GM18868 (cell line): ENCODE measurements around the gene SHANK1.
"Not testable (repeated sequence)": the region's sequence is repeated elsewhere in the genome, so short reads cannot be mapped to it uniquely, and the experiment has no call there.

ENCODE experiments used
- ATAC-seq: cut with Tn5 transposase; IDR thresholded peaks from one replicate; pipeline ENCODE4 v1.9.1; 2021; ENCODE audit warnings: mild to moderate bottlenecking, moderate library complexity; ENCODE audit not compliant: unreplicated experiment

The SHANK1 gene

GRCh38 chr19:50640368-50640767 lies 79.2 kb downstream of the SHANK1 start:
- ATAC-seq: no peak

GRCh38 chr19:50639121-50640112 lies 80.2 kb downstream of the SHANK1 start, which contains the start of gene SYT3:
SYT3 (minus strand) TSS chr19:50639881; CDS start chr19:50637411, 2,470 bp downstream.
- no peak for ATAC-seq

DNA sequence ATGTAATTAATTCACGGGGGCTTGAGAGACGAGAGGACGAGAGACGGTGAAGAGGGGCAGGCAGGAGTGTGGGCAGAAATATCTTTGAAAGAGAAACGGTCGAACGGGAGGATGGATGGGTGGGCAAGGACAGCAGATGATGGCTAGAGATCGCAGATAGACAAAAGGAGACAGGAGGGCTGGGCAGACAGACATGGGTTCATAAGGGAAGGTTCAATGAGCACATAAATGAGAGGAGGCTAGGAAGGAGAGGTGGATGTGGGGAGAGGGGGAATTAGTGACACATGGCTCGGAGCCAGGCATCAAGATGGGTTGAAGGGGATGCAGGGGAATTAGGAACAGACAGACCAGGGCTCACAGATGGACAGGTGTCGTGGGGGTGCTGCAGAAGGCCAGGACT lies 81.0 kb downstream of the SHANK1 start:
- ATAC-seq: no peak

- no peak for ATAC-seq
Measured at GRCh38 chr19:50636317-50637085, 83.1 kb downstream of the SHANK1 start.

- no peak for ATAC-seq
Measured at GRCh38 chr19:50633973-50634372, 85.6 kb downstream of the SHANK1 start.

GRCh38 chr19:50633359-50633758 lies 86.2 kb downstream of the SHANK1 start:
- ATAC-seq: no peak

DNA sequence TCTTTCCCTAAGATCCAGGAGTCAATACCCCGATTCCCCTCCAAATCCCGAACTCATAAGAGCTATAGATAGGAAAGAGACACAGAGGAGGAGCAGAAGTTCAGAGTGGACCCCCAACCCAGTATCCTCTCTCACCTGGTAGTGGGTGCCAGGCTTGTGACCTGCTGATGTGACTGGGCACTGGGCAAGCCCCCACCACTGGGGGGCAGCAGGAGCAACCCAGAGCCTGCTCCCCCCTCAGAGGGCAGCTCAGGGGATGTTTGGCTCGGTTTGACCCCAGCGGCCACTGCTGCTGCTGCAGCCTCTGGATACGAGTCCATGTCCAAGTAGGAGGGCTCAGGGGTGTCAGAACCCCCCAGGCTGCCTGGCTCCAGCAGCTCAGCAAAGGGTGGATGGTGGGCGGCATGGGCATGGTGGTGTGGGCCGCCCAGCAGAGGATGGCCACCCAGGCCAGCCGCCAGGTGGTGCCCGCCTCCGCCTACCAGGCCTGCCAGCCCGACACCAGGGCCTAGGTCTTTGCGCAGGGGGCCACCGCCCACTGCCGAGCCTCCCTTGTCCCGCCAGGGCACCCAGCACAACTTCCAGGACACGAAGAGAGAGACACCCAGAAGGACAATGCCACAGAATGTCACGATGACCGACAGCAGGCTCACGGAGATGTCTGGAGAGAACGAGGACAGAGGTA lies 87.3 kb downstream of the SHANK1 start:
- ATAC-seq: no peak

DNA sequence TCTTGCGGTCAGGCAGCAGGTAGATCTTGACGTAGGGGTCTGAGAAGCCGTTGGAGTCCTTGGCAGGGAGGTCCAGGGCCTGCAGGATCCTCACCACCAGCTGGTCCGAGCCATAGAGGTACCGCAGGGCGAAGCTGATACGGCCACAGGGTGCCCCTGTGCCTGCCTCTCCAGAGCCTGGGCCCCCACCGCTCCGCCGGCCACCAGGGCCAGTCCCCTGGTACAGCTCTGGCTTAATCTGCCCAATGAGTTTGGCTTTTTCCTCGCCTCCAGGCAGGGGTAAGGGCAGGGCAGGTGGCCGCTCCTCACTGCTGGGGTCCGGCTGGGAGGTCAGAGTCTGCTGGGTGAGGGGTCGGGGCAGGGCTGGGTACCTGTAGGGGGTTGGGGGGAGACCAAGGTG lies 89.8 kb downstream of the SHANK1 start:
- no peak for ATAC-seq

DNA sequence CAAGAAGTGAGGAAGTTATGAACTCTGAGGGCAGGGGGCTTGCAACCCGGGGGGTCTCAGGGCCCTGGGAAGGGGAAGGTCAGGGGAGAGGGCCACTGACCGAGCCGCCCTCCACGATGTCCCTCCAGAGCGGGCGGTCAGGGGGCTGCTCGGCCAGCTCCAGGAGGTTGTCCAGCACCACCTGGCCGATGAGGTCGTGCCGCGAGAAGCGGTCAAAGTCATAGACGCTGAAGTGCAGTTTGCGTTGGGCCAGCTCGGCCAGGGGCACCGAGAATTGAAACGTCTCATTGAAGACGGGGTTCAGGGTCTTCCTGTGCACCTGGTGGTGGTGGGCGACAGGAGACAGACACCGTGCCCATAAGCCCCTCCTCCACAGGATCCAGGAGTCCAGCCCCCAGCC lies 90.4 kb downstream of the SHANK1 start:
- ATAC-seq: no peak

DNA sequence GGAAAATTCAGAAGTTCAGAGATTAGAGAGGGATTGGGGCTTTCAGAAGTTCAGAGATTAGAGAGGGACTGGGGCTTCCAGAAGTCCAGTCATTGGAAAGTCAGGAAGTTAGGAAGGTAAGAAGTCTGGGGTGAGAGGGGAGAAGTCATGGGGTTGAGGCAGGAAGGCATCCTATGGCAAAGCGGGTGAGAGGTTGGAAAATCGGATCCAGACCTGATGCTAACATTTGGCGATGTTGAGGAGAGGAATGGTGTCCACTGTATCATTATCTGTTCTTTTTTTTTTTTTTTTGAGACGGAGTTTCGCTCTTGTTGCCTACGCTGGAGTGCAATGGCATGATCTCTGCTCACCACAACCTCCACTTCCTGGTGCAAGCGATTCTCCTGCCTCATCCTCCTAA lies 91.1 kb downstream of the SHANK1 start:
- ATAC-seq: no peak

DNA sequence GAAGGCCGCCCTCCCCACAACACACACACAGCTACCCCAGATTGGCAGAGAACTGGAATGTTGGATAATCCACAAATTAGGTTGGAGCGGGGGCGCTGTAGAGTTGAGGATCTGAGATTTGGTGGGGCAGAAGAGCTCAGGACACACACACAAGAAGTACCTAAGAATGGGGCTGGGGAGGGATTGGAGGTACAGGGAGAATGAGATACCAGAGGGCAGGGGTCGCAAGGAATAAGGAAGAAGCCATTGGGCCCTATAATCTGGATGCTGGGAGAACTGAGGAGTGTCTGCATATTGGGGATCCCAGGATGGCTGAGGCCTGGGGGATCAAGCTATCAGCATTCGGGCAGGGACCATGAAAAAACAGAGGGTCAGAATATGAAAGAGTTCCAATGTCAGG lies 91.5 kb downstream of the SHANK1 start:
- ATAC-seq: no peak

GRCh38 chr19:50626795-50627194 lies 92.8 kb downstream of the SHANK1 start:
- no peak for ATAC-seq

- no peak for ATAC-seq
Measured at GRCh38 chr19:50626011-50626410, 93.6 kb downstream of the SHANK1 start.

- ATAC-seq: no peak
Measured at GRCh38 chr19:50624949-50625600, 94.5 kb downstream of the SHANK1 start.

DNA sequence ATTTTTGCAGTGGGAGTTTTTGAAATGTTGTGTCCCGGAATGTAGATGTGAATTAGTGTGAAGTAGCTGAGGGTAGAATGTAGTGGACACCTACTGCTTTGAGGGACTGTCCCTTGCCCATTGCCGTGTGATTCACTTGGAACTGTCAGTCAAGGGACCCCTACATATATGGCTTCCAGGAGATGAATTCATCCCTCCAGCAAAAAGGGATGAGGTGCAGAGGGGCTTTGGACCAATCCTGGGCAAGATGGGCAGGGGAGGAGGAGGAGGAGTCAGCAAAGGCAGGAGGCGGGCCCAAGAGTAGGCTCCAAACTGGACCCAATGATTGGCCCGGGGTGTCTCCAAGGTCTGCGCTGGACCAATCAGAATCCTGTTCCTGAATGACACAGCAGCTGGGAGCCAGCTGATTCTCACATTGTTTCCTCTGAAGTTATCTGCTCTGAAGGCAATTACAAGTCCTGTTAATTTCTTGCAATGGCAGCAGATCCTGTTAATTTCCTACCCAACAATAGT lies 99.2 kb downstream of the SHANK1 start:
- ATAC-seq: not testable (repeated sequence)

DNA sequence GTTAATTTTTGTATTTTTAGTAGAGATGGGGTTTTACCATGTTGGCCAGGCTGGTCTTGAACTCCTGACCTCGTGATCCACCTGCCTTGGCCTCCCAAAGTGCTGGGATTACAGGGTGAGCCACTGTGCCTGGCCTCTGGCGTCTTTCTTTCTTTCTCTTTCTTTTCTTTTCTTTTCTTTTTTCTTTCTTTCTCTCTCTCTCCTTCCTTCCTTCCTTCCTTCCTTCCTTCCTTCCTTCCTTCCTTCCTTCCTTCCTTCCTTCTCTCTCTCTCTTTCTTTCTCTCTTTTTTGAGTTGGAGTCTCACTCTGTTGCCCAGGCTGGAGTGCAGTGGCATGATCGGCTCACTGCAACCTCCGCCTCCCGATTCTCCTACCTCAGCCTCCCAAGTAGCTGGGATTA lies 100.4 kb downstream of the SHANK1 start:
- not testable (repeated sequence) for ATAC-seq

GRCh38 chr19:50618379-50618778 lies 101.2 kb downstream of the SHANK1 start:
- not testable (repeated sequence) for ATAC-seq

DNA sequence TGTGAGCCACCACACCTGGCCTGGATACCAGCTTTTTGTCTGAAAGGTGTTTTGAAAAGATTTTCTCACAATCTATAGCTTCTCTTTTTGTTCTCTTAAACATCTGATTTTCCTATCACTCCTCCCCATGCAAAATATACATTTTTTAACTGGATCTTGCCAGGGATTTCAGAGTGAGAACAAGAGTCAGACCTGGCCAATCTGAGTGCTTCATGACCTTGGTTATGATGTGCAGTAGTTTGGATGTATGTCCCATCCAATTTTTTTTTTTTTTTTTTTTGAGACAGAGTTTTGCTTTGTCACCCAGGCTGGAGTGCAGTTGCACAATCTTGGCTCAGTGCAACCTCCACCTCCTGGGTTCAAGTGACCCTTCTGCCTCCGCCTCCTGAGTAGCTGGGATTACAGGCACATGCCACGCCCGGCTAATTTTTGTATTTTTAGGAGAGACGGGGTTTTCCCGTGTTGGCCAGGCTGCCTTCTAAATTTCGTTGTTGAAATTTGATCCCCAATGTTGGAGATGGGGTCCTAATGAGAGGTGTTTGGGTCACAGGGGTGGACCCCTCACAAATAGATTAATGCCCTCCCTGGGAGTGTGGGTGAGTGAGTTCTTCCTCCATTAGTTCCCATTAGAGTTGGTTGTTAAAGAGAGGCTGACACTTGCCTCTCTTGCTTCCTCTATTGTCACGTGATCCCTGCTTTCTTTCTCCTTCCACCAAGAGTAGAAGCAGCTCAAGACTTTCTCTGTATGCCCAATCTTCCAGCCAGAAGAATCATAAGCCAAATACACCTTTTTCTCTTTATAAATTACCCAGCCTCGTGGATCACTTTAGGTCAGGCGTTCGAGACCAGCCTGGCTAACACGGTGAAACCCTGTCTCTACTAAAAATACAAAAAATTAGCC lies 106.8 kb downstream of the SHANK1 start:
- not testable (repeated sequence) for ATAC-seq
